Brain microvascular endothelial cell (primary cell): ENCODE measurements around the gene SNX3.

ENCODE experiments used
- DNase-seq: peaks from one replicate; pipeline ENCODE4 v3.0.0-alpha.2; 2020
- H3K27ac ChIP-seq: fragments of 250-450 bp; sonication (Bioruptor Pico); 2 replicates; pipeline ENCODE4 v1.5.1; 2020; ENCODE audit warnings: mild to moderate bottlenecking, moderate library complexity
- H3K27me3 ChIP-seq: fragments of 250-450 bp; sonication (Bioruptor Pico); replicated peaks from 2 replicates; pipeline ENCODE4 v1.5.1; 2020; ENCODE audit warnings: mild to moderate bottlenecking
- H3K36me3 ChIP-seq: fragments of 250-450 bp; sonication (Bioruptor Pico); replicated peaks from 2 replicates; pipeline ENCODE4 v1.5.1; 2020; ENCODE audit warnings: mild to moderate bottlenecking
- H3K4me3 ChIP-seq: 2 replicates; pipeline ENCODE4 v1.5.1; 2011; ENCODE audit warnings: low read depth, mild to moderate bottlenecking, control low read depth, low read length, moderate library complexity
- in situ Hi-C: cut with HindIII; loops from 2 replicates; pipeline ENCODE4 v1.10.0; 2017; ENCODE audit warnings: low sequenced_read_pairs, low pct_ligation_motif_present
- TF ChIP-seq, protein P1 (sequence below): IDR thresholded peaks from 2 replicates; pipeline ENCODE4 v1.5.1; 2011; ENCODE audit warnings: low read depth, mild to moderate bottlenecking, moderate library complexity, low read length, control low read depth, inconsistent platforms; ENCODE audit errors: missing control alignments

SNX3 gene

DNA sequence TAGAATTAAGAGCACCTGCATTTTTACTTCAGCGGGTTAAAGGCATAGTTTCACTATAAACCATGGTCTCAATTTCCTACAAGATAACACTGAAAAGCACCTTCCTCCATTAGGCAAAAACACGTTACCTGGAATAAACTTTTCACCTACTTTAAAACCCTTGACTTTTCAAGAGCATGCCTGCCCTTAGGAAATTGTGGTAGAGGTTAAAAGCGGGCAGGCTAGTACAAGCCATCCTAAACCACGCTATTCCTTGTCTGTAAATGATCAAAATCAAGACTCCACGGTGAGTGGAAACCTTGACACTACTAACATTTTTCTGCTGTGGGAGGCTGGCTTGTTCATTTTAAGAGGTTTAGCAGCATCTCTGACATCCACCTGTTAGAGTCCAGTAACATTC lies 51.1 kb downstream of the SNX3 start:
- in situ Hi-C loops = no loop called here
- Histone ChIP-seq H3K27me3 (no peaks in the 10 kb centered on the region), H3K27ac (no peak overlapping the region), H3K4me3 (no peak overlapping the region), H3K36me3 (peaks cover 2% of the 10 kb centered on the region)
- TF ChIP-seq, protein P1, sequence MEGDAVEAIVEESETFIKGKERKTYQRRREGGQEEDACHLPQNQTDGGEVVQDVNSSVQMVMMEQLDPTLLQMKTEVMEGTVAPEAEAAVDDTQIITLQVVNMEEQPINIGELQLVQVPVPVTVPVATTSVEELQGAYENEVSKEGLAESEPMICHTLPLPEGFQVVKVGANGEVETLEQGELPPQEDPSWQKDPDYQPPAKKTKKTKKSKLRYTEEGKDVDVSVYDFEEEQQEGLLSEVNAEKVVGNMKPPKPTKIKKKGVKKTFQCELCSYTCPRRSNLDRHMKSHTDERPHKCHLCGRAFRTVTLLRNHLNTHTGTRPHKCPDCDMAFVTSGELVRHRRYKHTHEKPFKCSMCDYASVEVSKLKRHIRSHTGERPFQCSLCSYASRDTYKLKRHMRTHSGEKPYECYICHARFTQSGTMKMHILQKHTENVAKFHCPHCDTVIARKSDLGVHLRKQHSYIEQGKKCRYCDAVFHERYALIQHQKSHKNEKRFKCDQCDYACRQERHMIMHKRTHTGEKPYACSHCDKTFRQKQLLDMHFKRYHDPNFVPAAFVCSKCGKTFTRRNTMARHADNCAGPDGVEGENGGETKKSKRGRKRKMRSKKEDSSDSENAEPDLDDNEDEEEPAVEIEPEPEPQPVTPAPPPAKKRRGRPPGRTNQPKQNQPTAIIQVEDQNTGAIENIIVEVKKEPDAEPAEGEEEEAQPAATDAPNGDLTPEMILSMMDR = no peak
- DNase-seq = no peak

DNA sequence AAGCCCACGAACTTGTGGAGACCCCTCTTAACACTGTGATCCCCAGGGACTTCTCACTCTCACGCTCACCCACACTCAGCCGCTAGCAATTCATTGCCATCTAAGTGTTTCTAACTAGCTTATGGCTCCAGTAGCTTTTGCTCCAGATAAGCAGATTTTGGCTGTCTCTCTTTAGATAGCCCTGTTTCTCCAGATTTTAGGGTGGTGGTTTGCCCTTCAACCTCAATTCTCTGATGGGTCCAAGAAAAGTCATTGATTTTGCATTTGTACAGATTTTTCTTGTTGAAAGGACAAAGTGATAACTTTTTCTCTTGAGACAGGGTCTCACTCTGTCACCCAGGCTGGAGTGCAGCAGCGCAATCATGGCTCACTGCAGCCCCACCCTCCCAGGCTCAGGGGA lies 53.8 kb downstream of the SNX3 start:
- Histone ChIP-seq H3K27ac (no peak overlapping the region), H3K27me3 (no peaks in the 10 kb centered on the region), H3K36me3 (no peaks in the 10 kb centered on the region), H3K4me3 (no peak overlapping the region)
- TF ChIP-seq, protein P1 = no peak
- in situ Hi-C loops = no loop called here
- no peak for DNase-seq

DNA sequence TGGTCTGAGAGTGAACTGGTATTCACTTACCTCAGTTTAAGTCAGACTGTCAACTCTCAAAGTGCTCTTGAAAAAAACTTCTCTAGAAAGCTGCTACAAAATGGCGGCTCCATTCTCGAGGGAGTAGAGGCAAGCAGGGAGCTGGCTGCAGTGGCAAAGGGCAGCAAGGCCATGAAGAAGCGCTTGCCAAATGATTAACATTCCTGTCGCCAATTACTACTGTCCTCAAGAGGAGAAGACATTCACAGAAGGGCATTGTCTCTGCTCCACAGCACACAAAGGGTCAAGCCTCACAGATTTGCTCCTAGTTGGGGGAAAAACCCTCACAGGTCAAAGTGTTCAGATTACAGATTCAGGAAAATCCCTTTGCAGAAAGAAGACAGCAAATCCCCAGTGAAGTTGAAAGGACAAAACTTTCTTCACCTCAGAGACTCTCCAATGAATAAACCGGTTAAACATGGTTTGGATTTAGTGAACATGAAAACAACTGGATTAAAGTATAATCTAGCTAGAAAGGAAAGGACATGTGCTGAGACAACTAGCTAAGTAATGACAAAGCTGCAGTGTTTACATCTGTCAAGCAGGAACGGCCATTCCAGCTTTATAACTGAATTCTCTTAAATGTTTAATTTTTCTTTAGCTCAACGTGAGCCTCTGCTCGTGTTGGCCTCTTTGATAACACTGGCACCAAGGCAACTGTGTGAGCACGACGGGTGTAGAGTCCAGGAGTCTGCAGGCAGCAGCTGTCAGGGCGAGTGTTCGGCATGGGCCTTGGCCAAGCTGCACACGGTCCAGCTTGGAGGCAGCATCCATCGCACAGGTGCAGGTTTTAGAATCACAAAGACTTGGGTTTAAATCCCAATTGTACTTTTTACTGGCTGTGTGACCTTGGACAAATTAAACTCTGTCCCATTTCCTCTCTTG lies 57.4 kb downstream of the SNX3 start:
- H3K36me3 ChIP-seq = no peaks in the 10 kb centered on the region
- H3K27me3 ChIP-seq = no peaks in the 10 kb centered on the region
- TF ChIP-seq, protein P1 = no peak
- no peak overlapping the region for H3K4me3 ChIP-seq
- no peak overlapping the region for H3K27ac ChIP-seq
- in situ Hi-C loops = no loop called here
- no peak for DNase-seq

DNA sequence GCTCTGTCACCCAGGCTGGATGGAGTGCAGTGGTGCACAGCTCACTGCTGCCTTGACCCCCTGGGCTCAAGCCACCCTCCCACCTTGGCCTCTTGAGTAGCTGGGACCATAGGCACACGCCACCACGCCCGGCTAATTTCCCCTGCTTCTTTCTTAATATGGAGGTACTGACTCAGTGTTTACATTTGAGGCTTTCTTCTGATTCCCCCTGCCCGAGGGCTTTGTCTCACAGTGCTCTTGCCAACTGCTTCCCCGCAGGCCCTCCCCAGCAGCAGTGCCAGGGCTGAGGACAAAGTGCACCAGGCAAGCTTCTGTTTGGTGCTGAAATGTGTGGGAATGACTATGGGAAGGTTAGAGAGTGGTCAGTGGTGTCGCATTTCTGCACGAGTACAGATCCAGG lies 60.2 kb downstream of the SNX3 start:
- H3K27me3 ChIP-seq = no peaks in the 10 kb centered on the region
- H3K4me3 ChIP-seq = no peak overlapping the region
- in situ Hi-C loops = no loop called here
- no peak overlapping the region for H3K27ac ChIP-seq
- DNase-seq = peak; percentile 7
- no peaks in the 10 kb centered on the region for H3K36me3 ChIP-seq
- TF ChIP-seq, protein P1 = no peak

DNA sequence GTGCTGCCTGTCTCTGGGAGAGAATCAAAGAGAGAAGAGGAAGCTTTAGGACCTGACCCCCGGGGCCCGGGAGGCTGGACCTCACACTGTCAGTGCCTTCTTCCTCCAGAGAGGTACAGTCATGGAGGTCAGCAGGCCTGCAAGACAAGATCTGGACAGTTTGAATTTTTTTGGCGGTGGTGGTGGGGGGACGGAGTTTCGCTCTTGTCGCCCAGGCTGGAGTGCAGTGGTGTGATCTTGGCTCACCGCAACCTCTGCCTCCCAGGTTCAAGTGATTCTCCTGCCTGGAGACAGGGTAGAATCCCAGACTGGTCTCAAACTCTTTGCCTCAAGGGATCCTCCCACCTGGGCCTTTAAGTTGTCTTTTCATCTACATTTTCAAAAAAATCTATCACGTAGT lies 60.7 kb downstream of the SNX3 start:
- no peak overlapping the region for H3K4me3 ChIP-seq
- TF ChIP-seq, protein P1 = no peak
- DNase-seq = no peak
- no peaks in the 10 kb centered on the region for H3K27me3 ChIP-seq
- in situ Hi-C loops = no loop called here
- H3K36me3 ChIP-seq = no peaks in the 10 kb centered on the region
- H3K27ac ChIP-seq = no peak overlapping the region
